Body of pancreas (tissue), 4 donors: ENCODE results near the gene TAF5L. TPM values are rescaled to one million over a fixed set of nuclear protein-coding genes. Genes with fewer than 3 reads are reported as not detected.

ENCODE experiments used
- ATAC-seq: fragments of 150-250 bp; one replicate; pipeline ENCODE4 v1.9.1; 2016
- DNase-seq, 4 donors: peaks; one replicate each; pipeline ENCODE4 v3.0.0-alpha.2; 2019
- H3K27ac ChIP-seq, 4 donors: fragments of 200-600 bp; sonication (generic); 1 replicate in 3 of 4; 2 replicates in 1 of 4; pipeline versions ENCODE4 v1.5.1 to v1.6.1; 2016 to 2019; ENCODE audit warnings: mild to moderate bottlenecking in 1 of 4, mixed read lengths in 1 of 4, moderate library complexity in 1 of 4
- H3K27me3 ChIP-seq, 2 donors: fragments of 200-600 bp; sonication (generic); one replicate each; pipeline ENCODE4 v1.6.0; 2016; ENCODE audit warnings: mild to moderate bottlenecking in 1 of 2
- H3K36me3 ChIP-seq, 2 donors: fragments of 200-600 bp; sonication (generic); replicated peaks in 1 of 2; 2 replicates each; pipeline ENCODE4 v1.5.1; 2016; ENCODE audit warnings: low read depth in 2 of 2; ENCODE audit not compliant: insufficient read depth in 1 of 2
- H3K4me1 ChIP-seq: fragments of 200-600 bp; sonication (generic); one replicate; pipeline ENCODE4 v1.6.0; 2016
- H3K4me3 ChIP-seq, 2 donors: fragments of 200-600 bp; sonication (generic); 1 replicate in 1 of 2; 2 replicates in 1 of 2; pipeline ENCODE4 v1.5.1; 2016 to 2019
- H3K9me3 ChIP-seq, 3 donors: fragments of 200-600 bp; sonication (generic); 1 replicate in 2 of 3; 2 replicates in 1 of 3; pipeline ENCODE4 v1.5.1; 2016
- CTCF ChIP-seq, 7 experiments: fragments of 450-650 bp in 4 of 7; fragments of 200-600 bp in 3 of 7; sonication (generic) in 3 of 7; IDR thresholded peaks; one replicate each; pipeline ENCODE4 v1.5.1; 2016 to 2019; ENCODE audit warnings: antibody characterized with exemption in 7 of 7
- POLR2A ChIP-seq, 3 donors: fragments of 450-650 bp; IDR thresholded peaks; one replicate each; pipeline ENCODE4 v1.6.1; 2016; ENCODE audit warnings: antibody characterized with exemption in 3 of 3, mild to moderate bottlenecking in 2 of 3
- WGBS, 2 donors: methylation state at CpG; one replicate each; pipeline ENCODE4 v1.1.5; 2017; 5-methylcytosine and 5-hydroxymethylcytosine counted together
- intact Hi-C: fragments of 100-400 bp; cut with DNase I; formaldehyde crosslinking; loops from one replicate; pipeline ENCODE4 v1.15.1; 2023
- total RNA-seq, 2 donors: library from RNA; depleted of rRNA; stranded (reverse); fragments of >200 nt; gene quantifications; one replicate each; pipeline ENCODE4 v1.1.0, GENCODE V29; 2016

Gene TAF5L
- total RNA-seq, 2 donors from 2014 or later = 4.6 to 6.2 TPM

- ATAC-seq (no peak), DNase-seq (no peak)
- intact Hi-C loops = no loop called here
- Histone ChIP-seq H3K4me3 (no peak overlapping the region), H3K4me1 (no peaks in the 10 kb centered on the region), H3K9me3 (no peaks in the 10 kb centered on the region), H3K27me3 (no peaks in the 10 kb centered on the region), H3K27ac (no peak overlapping the region), H3K36me3 (peaks cover 8 to 16% of the 10 kb centered on the region in 2 donors)
- WGBS, 2 donors = 94 to 97% methylated on average over 10 to 12 of the region's 12 CpGs
- TF ChIP-seq POLR2A (IDR thresholded peaks at IDR 0.05) (no peak), CTCF (IDR thresholded peaks at IDR 0.05) (no peak)
Observed at GRCh38 chr1:229637746-229638145, 11.8 kb upstream of the TAF5L start.

GRCh38 chr1:229636042-229636441, 10.1 kb upstream of the TAF5L start:
- DNase-seq = no peak
- 82 to 87% methylated on average over 4 to 9 of the region's 9 CpGs for WGBS, 2 donors
- peaks cover 8 to 16% of the 10 kb centered on the region in 2 donors for H3K36me3 ChIP-seq

GRCh38 chr1:229631966-229632365, 6.0 kb upstream of the TAF5L start:
- DNase-seq (no peak), ATAC-seq (no peak)
- H3K27ac ChIP-seq = no peak overlapping the region
- intact Hi-C loops = no loop called here
- no peaks in the 10 kb centered on the region for H3K27me3 ChIP-seq
- 92 to 94% methylated on average over 6 of the region's 6 CpGs for WGBS, 2 donors
- H3K4me1 ChIP-seq = peaks cover 6% of the 10 kb centered on the region
- H3K9me3 ChIP-seq = no peaks in the 10 kb centered on the region
- no peak for TF ChIP-seq POLR2A (IDR thresholded peaks at IDR 0.05)
- no peak overlapping the region for H3K4me3 ChIP-seq
- peaks cover 8 to 14% of the 10 kb centered on the region in 2 donors for H3K36me3 ChIP-seq

More at GRCh38 chr1:229636042-229636441, 10.1 kb upstream of the TAF5L start:
- Histone ChIP-seq H3K27me3 (no peaks in the 10 kb centered on the region), H3K4me1 (no peaks in the 10 kb centered on the region), H3K4me3 (no peak overlapping the region), H3K9me3 (no peaks in the 10 kb centered on the region), H3K27ac (no peak overlapping the region)
- ATAC-seq = no peak
- intact Hi-C loops = no loop called here
- TF ChIP-seq CTCF (IDR thresholded peaks at IDR 0.05) = no peak
- TF ChIP-seq POLR2A (IDR thresholded peaks at IDR 0.05) = no peak

- ATAC-seq (no peak), DNase-seq (no peak)
- Histone ChIP-seq H3K27me3 (no peaks in the 10 kb centered on the region), H3K4me1 (peaks cover 11% of the 10 kb centered on the region), H3K9me3 (no peaks in the 10 kb centered on the region), H3K4me3 (no peak overlapping the region), H3K36me3 (peaks cover 4 to 11% of the 10 kb centered on the region in 2 donors), H3K27ac (no peak overlapping the region)
- 74 to 86% methylated on average over 3 of the region's 3 CpGs for WGBS, 2 donors
- intact Hi-C loops = no loop called here
- TF ChIP-seq CTCF (IDR thresholded peaks at IDR 0.05) = no peak
- no peak for TF ChIP-seq POLR2A (IDR thresholded peaks at IDR 0.05)
Observed at GRCh38 chr1:229631148-229631547, 5.2 kb upstream of the TAF5L start.

GRCh38 chr1:229629261-229629660, 3.3 kb upstream of the TAF5L start:
- no peak for ATAC-seq
- no peaks in the 10 kb centered on the region for H3K36me3 ChIP-seq
- peaks cover 17% of the 10 kb centered on the region for H3K4me1 ChIP-seq
- no peaks in the 10 kb centered on the region for H3K9me3 ChIP-seq
- DNase-seq = no peak
- intact Hi-C loops = loop anchor here (10.0 kb wide), 1 partner anchor 64 kb away; no protein-coding TSS in a partner anchor
- TF ChIP-seq POLR2A (IDR thresholded peaks at IDR 0.05) (no peak), CTCF (IDR thresholded peaks at IDR 0.05) (no peak)
- H3K27ac ChIP-seq = no peak overlapping the region
- no peaks in the 10 kb centered on the region for H3K27me3 ChIP-seq
- 90 to 91% methylated on average over 2 of the region's 2 CpGs for WGBS, 2 donors
- no peak overlapping the region for H3K4me3 ChIP-seq
